GM20431 (cell line): ENCODE data around the gene GSTO2.

ENCODE experiments used
- in situ Hi-C: fragments of 300-500 bp; cut with MseI, MboI; formaldehyde crosslinking; loops from one replicate; pipeline ENCODE4 v1.15.0; 2020; ENCODE audit warnings: low sequenced_read_pairs; ENCODE audit not compliant: unreplicated experiment

GSTO2 gene

GRCh38 chr10:104304356-104304745 lies 35.4 kb downstream of the GSTO2 start:
- in situ Hi-C loops, result no loop called here

GRCh38 chr10:104304927-104305326 lies 35.9 kb downstream of the GSTO2 start:
- in situ Hi-C loops, result no loop called here

DNA sequence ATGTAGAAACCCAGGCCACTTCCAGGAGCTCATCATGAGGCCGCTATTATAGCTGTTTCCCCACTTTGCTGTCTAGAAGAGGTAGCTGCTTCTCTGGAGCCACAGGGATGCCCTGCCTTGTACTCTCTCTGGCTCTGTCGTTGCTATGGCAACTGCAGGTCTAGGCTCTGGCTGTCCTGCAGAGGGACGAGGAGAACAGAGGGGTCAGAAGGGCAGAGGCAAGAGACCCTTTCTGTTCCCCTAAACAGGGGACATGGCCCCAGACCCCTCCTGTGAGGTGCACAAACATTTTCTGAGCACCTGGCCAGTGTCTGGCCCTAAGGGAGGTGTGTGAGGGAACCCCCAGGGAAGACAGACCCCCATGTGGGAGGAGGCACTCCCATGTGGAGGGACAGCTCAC lies 37.9 kb downstream of the GSTO2 start:
- in situ Hi-C loops, result no loop called here

DNA sequence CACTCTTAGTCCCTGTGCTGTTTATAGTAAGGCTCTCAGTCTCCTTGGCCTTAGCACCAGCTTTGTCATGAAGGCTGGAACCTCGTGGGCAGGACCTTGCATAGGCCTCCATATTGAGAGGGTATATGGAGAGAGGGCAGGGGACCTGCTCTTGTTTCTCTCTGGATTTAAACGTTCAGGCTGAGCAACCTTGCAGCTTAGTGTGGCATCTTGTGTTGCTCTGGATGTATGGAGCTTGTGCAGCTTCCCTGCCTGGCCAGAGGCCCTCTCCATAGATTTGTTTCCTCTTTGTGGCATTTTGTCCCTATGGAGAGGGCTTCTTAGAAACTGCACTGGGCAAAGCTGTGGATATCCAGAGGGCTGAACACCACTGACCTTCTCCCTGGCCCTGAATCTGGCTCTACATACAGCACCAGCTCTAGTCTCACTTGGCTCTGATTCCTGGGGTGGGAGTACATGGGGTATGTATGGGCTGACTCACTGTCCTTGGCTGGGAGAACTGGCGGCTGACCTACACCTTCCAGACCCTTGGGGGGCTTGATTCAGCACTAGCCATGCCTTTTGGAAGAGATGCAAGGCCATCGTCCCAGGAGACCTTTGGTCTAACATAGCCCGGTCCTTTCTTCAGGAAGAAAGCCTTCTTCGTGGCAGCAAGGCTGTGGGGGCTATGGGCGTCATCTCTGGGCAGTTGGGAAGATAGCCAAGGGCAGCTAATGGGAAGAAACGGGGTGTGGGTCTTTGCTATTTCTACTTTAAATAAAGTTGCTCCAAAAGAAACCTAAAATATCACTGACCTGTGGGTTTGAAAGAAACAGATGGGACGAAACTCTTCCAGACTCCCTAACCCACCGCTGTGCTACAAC lies 38.8 kb downstream of the GSTO2 start:
- in situ Hi-C loops, result no loop called here

- in situ Hi-C loops, result no loop called here
Observed at GRCh38 chr10:104308439-104308903, 39.5 kb downstream of the GSTO2 start.

DNA sequence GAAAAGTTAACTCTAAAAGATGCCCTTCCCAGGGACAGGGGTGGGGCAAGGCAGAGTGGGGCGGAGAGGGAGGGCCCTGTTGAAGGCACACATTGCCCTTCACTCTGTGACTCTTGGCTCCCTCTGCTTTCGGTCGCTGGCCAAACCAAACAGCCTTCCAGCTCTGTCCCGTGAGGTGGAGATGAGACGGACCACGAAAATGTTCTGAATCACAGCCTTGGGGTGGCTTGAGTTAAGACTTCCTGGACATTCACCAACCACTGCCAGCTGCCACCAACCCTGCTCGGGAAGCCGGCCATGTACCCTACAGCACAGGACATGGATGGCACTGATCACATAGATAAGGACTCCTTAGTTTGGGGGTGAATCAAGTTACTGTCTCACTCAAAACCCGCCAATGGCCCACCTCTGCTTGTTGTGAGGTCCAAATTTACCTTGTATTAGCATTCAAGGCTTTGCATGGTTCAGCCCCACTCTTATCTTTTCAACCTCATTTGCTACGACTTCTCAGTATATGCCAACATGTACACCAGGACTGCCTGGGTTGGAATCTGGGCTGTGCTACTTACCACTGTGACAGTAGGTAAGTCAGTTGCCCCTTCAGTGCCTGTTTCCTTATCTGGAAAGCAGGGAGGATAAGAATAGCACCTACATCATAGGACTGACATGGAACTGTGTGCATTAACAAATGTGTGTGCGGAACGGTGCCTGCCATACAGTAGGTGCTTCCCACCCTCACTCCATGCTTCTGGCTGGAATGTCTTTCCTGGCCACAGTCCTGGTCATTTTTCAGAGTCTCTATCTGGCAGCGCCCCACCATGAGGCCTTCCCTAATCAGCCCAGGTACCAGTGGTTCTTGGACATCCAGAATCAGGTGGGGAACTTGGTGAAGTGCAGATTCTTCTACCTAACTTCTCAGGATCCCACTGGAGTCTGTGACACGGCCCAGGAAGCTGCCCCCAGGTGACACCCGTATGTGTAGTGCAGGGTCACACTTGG lies 41.3 kb downstream of the GSTO2 start:
- in situ Hi-C loops, result no loop called here

- in situ Hi-C loops, result no loop called here
Observed at GRCh38 chr10:104311184-104311720, 42.3 kb downstream of the GSTO2 start.

- in situ Hi-C loops, result no loop called here
Observed at GRCh38 chr10:104314591-104315485, 45.9 kb downstream of the GSTO2 start.

DNA sequence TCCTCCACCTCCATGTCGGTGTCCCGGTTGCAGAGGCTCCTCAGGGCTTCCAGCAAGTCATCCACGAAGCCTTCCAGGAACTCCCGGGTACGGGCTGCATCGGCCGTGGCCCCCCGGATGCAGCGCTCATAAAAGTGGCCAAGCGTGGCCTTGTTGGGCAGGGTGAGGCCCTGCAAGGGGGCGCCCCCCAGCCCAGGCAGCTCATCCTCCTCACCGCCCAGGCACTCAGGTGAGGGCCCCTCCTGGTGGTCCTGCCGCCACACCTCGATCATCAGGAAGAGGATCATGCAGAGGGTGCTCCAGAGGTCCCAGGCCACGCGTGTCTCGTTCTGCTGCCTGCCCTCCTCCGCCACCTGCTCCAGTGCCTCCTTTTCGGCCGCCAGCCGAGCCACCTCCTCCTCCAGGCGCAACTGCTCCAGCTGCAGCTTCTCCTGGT lies 46.5 kb downstream of the GSTO2 start:
- in situ Hi-C loops, result no loop called here

GRCh38 chr10:104316321-104317099 lies 47.5 kb downstream of the GSTO2 start:
- in situ Hi-C loops, result no loop called here

GRCh38 chr10:104317269-104317710 lies 48.3 kb downstream of the GSTO2 start:
- in situ Hi-C loops, result no loop called here

GRCh38 chr10:104317726-104318299 lies 48.8 kb downstream of the GSTO2 start:
- in situ Hi-C loops, result no loop called here

DNA sequence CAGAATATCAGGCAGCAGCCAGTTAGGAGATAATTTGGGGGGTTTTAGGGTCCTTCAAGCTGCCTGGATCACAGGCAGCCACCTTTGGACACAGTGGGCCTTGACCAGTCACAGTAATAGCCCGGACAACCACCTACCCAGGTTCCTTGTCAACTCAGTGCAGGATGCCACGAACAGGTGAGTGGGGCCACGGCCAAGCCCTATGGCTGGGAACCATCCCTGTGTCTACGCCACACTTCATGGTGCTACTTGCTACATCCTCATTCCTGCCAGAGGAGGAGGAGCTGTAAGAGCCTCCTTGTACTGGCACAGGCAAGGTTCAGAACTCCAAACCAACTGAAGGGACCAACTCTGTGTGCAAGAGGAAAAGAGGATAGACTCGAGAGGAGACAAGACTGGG lies 49.3 kb downstream of the GSTO2 start:
- in situ Hi-C loops, result no loop called here

DNA sequence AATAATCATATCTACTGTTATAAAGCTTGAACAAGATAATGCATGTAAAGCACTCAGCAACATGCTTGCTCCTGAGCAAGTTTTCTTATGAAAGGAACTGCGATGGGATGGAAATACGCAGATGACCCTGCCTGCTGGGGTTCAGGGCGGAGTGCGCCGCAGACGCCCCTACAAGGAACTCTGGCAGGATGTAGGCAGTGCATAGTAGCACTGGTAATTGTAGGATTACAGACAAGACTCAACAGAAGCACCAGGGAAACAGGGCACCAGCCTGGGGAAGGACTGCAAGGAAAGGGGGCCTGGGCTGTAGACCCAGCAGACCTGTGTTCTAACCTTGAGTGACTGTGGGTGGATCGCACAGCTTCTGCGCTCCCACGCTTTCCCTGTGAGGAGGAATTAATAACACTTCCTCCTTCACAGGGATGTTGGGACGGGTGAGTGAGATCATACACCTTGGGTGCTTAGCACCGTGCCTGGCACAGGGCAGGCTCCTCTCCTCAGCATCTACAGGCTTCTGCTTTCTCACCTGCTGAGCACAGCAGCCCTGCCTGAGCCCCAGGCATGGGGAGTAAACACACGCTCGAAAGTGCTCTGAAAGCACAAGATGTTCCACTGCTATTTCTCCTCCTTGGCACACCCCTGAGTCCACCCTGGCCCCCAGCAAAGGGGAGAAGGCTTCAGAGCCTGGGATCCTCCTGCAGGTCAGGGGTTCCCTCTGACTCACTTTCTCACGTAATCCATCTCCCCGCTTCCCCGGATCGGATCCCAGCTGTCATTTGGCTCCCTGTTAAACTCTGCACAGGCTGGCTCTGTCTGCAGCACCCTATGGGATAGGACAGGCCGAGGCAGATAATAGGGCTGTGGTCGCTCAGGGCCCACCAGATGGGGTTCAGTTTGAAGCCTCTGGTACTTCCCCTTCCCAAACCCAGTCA lies 50.1 kb downstream of the GSTO2 start:
- in situ Hi-C loops, result no loop called here

DNA sequence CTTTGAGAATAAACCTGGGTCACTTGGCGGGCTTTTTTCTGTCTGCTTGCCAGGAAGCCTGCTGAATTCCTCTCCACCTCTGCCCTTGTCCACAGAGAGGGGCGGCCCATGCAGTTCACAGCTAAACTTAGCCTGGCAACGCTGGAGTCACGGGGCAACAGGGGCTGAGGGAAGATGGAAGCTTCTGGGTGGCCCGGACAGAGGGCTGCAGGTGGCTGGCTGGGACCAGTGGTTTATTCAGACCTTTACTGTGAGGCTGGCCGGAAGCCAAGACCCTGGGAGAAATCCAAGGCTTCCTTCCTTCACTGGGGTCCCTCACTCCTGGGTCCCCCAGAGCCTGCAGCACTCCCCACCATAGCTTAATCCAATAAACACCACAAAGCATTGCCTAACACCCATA lies 52.2 kb downstream of the GSTO2 start:
- in situ Hi-C loops, result no loop called here

GRCh38 chr10:104321725-104322415 lies 52.9 kb downstream of the GSTO2 start:
- in situ Hi-C loops, result no loop called here

DNA sequence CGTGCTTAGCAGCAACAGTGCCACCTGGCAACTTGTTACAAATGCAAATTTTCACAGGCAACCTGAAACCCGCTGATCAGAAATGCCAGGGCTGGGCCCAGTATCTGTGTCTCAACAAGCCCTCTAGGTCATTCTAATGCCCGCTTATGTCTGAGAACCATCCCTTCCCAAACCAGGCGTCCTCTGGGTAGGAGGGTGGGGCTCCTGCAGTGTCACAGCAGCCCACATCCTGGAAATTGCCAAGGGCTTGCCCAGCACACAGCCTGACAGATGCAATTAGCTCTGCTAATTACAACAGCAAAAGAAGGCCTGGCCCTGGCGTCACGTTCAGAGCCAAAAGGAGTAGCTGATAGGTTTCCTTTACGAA lies 53.4 kb downstream of the GSTO2 start:
- in situ Hi-C loops, result no loop called here
